ENCODE measurements around the gene SLC25A48.

Gene SLC25A48

GRCh38 chr5:135834639-135835529 lies at the start of gene SLC25A48:
Gene SLC25A48, plus strand, starts transcription at chr5:135834663. Its CDS starts 185 bp downstream, at chr5:135834848.
- DNase-seq (ENCODE audit: low read depth) = peak; percentile 34

GRCh38 chr5:135800656-135801055 lies 33.8 kb upstream of the SLC25A48 start:
- no peak for DNase-seq (ENCODE audit: low read depth)

GRCh38 chr5:135810188-135810943 lies 24.1 kb upstream of the SLC25A48 start:
- DNase-seq (ENCODE audit: low read depth) = no peak

- no peak for DNase-seq (ENCODE audit: low read depth)
Measured at GRCh38 chr5:135811007-135811406, 23.5 kb upstream of the SLC25A48 start.

- no peak for DNase-seq (ENCODE audit: low read depth)
Measured at GRCh38 chr5:135813758-135814157, 20.7 kb upstream of the SLC25A48 start.

GRCh38 chr5:135814316-135814715 lies 20.1 kb upstream of the SLC25A48 start:
- DNase-seq (ENCODE audit: low read depth) = peak; percentile 2

- DNase-seq (ENCODE audit: low read depth) = no peak
Measured at GRCh38 chr5:135814812-135815211, 19.7 kb upstream of the SLC25A48 start.

GRCh38 chr5:135821061-135821801 lies 13.2 kb upstream of the SLC25A48 start:
- no peak for DNase-seq (ENCODE audit: low read depth)

- DNase-seq (ENCODE audit: low read depth) = no peak
Measured at GRCh38 chr5:135821802-135822201, 12.7 kb upstream of the SLC25A48 start.

- DNase-seq (ENCODE audit: low read depth) = no peak
Measured at GRCh38 chr5:135822286-135822685, 12.2 kb upstream of the SLC25A48 start.

- DNase-seq (ENCODE audit: low read depth) = no peak
Measured at GRCh38 chr5:135822959-135823358, 11.5 kb upstream of the SLC25A48 start.

- DNase-seq (ENCODE audit: low read depth) = no peak
Measured at GRCh38 chr5:135823881-135824280, 10.6 kb upstream of the SLC25A48 start.

- DNase-seq (ENCODE audit: low read depth) = no peak
Measured at GRCh38 chr5:135824541-135825041, 9.9 kb upstream of the SLC25A48 start.

- no peak for DNase-seq (ENCODE audit: low read depth)
Measured at GRCh38 chr5:135825373-135826220, 8.9 kb upstream of the SLC25A48 start.

GRCh38 chr5:135826221-135826525 lies 8.3 kb upstream of the SLC25A48 start:
- no peak for DNase-seq (ENCODE audit: low read depth)

GRCh38 chr5:135826994-135827671 lies 7.3 kb upstream of the SLC25A48 start:
- DNase-seq (ENCODE audit: low read depth) = no peak

- DNase-seq (ENCODE audit: low read depth) = no peak
Measured at GRCh38 chr5:135827965-135828781, 6.3 kb upstream of the SLC25A48 start.

GRCh38 chr5:135828782-135829127 lies 5.7 kb upstream of the SLC25A48 start:
- DNase-seq (ENCODE audit: low read depth) = no peak

GRCh38 chr5:135829179-135829578 lies 5.3 kb upstream of the SLC25A48 start:
- DNase-seq (ENCODE audit: low read depth) = no peak
